ENCODE measurements around the gene MTR. TPM values are rescaled to one million over a fixed set of nuclear protein-coding genes. Genes with fewer than 3 reads are reported as not detected.

MTR gene
- total RNA-seq, 6 donors from 2014 or later, result 21.0 to 44.0 (median 29.3) TPM

GRCh38 chr1:236808564-236809130 is 13.6 kb downstream of the MTR start:
- no peaks in the 10 kb centered on the region for H3K9me3 ChIP-seq
- ATAC-seq (ENCODE audit: low FRiP score in 2 of 2) (no peak), DNase-seq (no peak)
- 56 to 63% methylated on average over 8 of the region's 8 CpGs for WGBS, 2 donors
- H3K27ac ChIP-seq, result no peak overlapping the region
- TF ChIP-seq CTCF (IDR thresholded peaks at IDR 0.05), result no peak
- TF ChIP-seq POLR2A (IDR thresholded peaks at IDR 0.05), result no peak
- no peak overlapping the region for H3K4me3 ChIP-seq
- H3K36me3 ChIP-seq, result peaks cover 12 to 78% (median 21%) of the 10 kb centered on the region in 4 donors
- no peaks in the 10 kb centered on the region for H3K27me3 ChIP-seq
- H3K4me1 ChIP-seq, result peaks cover 9 to 17% (median 12%) of the 10 kb centered on the region in 4 donors

GRCh38 chr1:236809148-236809547 is 14.1 kb downstream of the MTR start:
- H3K36me3 ChIP-seq, result peaks cover 12 to 78% (median 22%) of the 10 kb centered on the region in 4 donors
- H3K27ac ChIP-seq, result no peak overlapping the region
- ATAC-seq (ENCODE audit: low FRiP score in 2 of 2) (no peak), DNase-seq (no peak)
- H3K27me3 ChIP-seq, result no peaks in the 10 kb centered on the region
- H3K4me1 ChIP-seq, result peaks cover 9 to 17% (median 12%) of the 10 kb centered on the region in 4 donors
- WGBS, 2 donors, result 29 to 47% methylated on average over 1 of the region's 1 CpG
- H3K4me3 ChIP-seq, result no peak overlapping the region
- TF ChIP-seq POLR2AphosphoS5 (IDR thresholded peaks at IDR 0.05) (no peak), EP300 (IDR thresholded peaks at IDR 0.05) (no peak), POLR2A (IDR thresholded peaks at IDR 0.05) (no peak), CTCF (IDR thresholded peaks at IDR 0.05) (no peak)
- H3K9me3 ChIP-seq, result no peaks in the 10 kb centered on the region

GRCh38 chr1:236810018-236810417 is 14.9 kb downstream of the MTR start:
- H3K36me3 ChIP-seq, result peaks cover 12 to 85% (median 22%) of the 10 kb centered on the region in 4 donors
- TF ChIP-seq EP300 (IDR thresholded peaks at IDR 0.05), result no peak
- TF ChIP-seq CTCF (IDR thresholded peaks at IDR 0.05), result no peak

GRCh38 chr1:236812334-236813030 is 17.4 kb downstream of the MTR start:
- Histone ChIP-seq H3K27me3 (no peaks in the 10 kb centered on the region), H3K27ac (no peak overlapping the region), H3K9me3 (no peaks in the 10 kb centered on the region), H3K4me3 (no peak overlapping the region), H3K36me3 (peaks cover 15 to 87% (median 35%) of the 10 kb centered on the region in 4 donors), H3K4me1 (peaks cover 9 to 17% (median 12%) of the 10 kb centered on the region in 4 donors)
- ATAC-seq (ENCODE audit: low FRiP score in 2 of 2) (no peak), DNase-seq (no peak)
- WGBS, 2 donors, result 89 to 95% methylated on average over 5 of the region's 5 CpGs
- no peak for TF ChIP-seq EP300 (IDR thresholded peaks at IDR 0.05)
- TF ChIP-seq POLR2AphosphoS5 (IDR thresholded peaks at IDR 0.05), result no peak
- no peak for TF ChIP-seq CTCF (IDR thresholded peaks at IDR 0.05)
- no peak for TF ChIP-seq POLR2A (IDR thresholded peaks at IDR 0.05)

More at GRCh38 chr1:236810018-236810417, 14.9 kb downstream of the MTR start:
- H3K27ac ChIP-seq, result no peak overlapping the region
- DNase-seq, result no peak
- H3K9me3 ChIP-seq, result no peaks in the 10 kb centered on the region
- peaks cover 9 to 17% (median 12%) of the 10 kb centered on the region in 4 donors for H3K4me1 ChIP-seq
- WGBS, 2 donors, result 92 to 97% methylated on average over 3 of the region's 3 CpGs
- ATAC-seq (ENCODE audit: low FRiP score in 2 of 2), result no peak
- H3K4me3 ChIP-seq, result no peak overlapping the region
- H3K27me3 ChIP-seq, result no peaks in the 10 kb centered on the region

- DNase-seq (no peak), ATAC-seq (ENCODE audit: low FRiP score in 2 of 2) (no peak)
- WGBS, 2 donors, result 90 to 95% methylated on average over 2 of the region's 2 CpGs
- no peaks in the 10 kb centered on the region for H3K4me1 ChIP-seq
- no peak overlapping the region for H3K4me3 ChIP-seq
- H3K9me3 ChIP-seq, result no peaks in the 10 kb centered on the region
- no peak for TF ChIP-seq CTCF (IDR thresholded peaks at IDR 0.05)
- no peak for TF ChIP-seq EP300 (IDR thresholded peaks at IDR 0.05)
- TF ChIP-seq POLR2A (IDR thresholded peaks at IDR 0.05), result no peak
- TF ChIP-seq POLR2AphosphoS5 (IDR thresholded peaks at IDR 0.05), result no peak
- H3K27ac ChIP-seq, result no peak overlapping the region
- peaks cover 19 to 95% (median 44%) of the 10 kb centered on the region in 4 donors for H3K36me3 ChIP-seq
- no peaks in the 10 kb centered on the region for H3K27me3 ChIP-seq
Observed at GRCh38 chr1:236815941-236816340, 20.8 kb downstream of the MTR start.
